Neural cell (in vitro differentiated cells): ENCODE results near the gene TFB2M. TPM values are rescaled to one million over a fixed set of nuclear protein-coding genes. Genes with fewer than 3 reads are reported as not detected.

ENCODE experiments used
- H2AFZ ChIP-seq: fragments of 200-600, 300-800 bp; sonication (generic), shearing (Covaris generic); 2 replicates; pipeline ENCODE4 v1.6.0; 2014; ENCODE audit warnings: low read depth, mild to moderate bottlenecking, antibody characterized with exemption, low read length, moderate library complexity
- H3F3A ChIP-seq: fragments of 200-600 bp; shearing (Covaris generic); 2 replicates; pipeline ENCODE4 v1.6.1; 2016; ENCODE audit warnings: mild to moderate bottlenecking, moderate library complexity, mixed read lengths, antibody characterized with exemption, low read length; ENCODE audit not compliant: insufficient read depth, poor library complexity, severe bottlenecking
- H3K27ac ChIP-seq: fragments of 200-600, 300-800 bp; sonication (generic), shearing (Covaris generic); 2 replicates; pipeline ENCODE4 v1.5.1; 2014; ENCODE audit warnings: mild to moderate bottlenecking, low read length, moderate library complexity
- H3K27me3 ChIP-seq: fragments of 300-800, 200-600 bp; sonication (generic), shearing (Covaris generic); 2 replicates; pipeline ENCODE4 v1.6.0; 2014; ENCODE audit warnings: mild to moderate bottlenecking, low read depth, low read length, moderate library complexity; ENCODE audit not compliant: insufficient read depth
- H3K36me3 ChIP-seq: fragments of 300-800, 200-600 bp; sonication (generic), shearing (Covaris generic); 2 replicates; pipeline ENCODE4 v1.5.1; 2014; ENCODE audit warnings: mild to moderate bottlenecking, antibody characterized with exemption, low read length, moderate library complexity; ENCODE audit not compliant: insufficient read depth
- H3K4me2 ChIP-seq: fragments of 300-800, 200-600 bp; sonication (generic), shearing (Covaris generic); 2 replicates; pipeline ENCODE4 v1.6.0; 2014; ENCODE audit warnings: mild to moderate bottlenecking, low read length
- H3K4me3 ChIP-seq: fragments of 300-800, 200-600 bp; sonication (generic), shearing (Covaris generic); 2 replicates; pipeline ENCODE4 v1.5.1; 2014; ENCODE audit warnings: mild to moderate bottlenecking, low read length, moderate library complexity
- H3K79me2 ChIP-seq: fragments of 200-600 bp; shearing (Covaris generic); replicated peaks from 2 replicates; pipeline ENCODE4 v1.6.0; 2014; ENCODE audit warnings: mild to moderate bottlenecking, low read length, moderate library complexity; ENCODE audit not compliant: insufficient read depth
- H3K9ac ChIP-seq: fragments of 300-800, 200-600 bp; sonication (generic), shearing (Covaris generic); 2 replicates; pipeline ENCODE4 v1.6.1; 2016; ENCODE audit warnings: mild to moderate bottlenecking, low read length, mixed read lengths
- H3K9me2 ChIP-seq: fragments of 200-600 bp; shearing (Covaris generic); 2 replicates; pipeline ENCODE4 v1.6.1; 2016; ENCODE audit warnings: mild to moderate bottlenecking, low read length, mixed read lengths; ENCODE audit not compliant: insufficient read depth
- H3K9me3 ChIP-seq: fragments of 200-600, 300-800 bp; sonication (generic), shearing (Covaris generic); 2 replicates; pipeline ENCODE4 v1.6.1; 2016; ENCODE audit warnings: mild to moderate bottlenecking, mixed run types, low read length, moderate library complexity, mixed read lengths
- H4K20me1 ChIP-seq: fragments of 200-600 bp; shearing (Covaris generic); 2 replicates; pipeline ENCODE4 v1.6.1; 2016; ENCODE audit warnings: mild to moderate bottlenecking, mixed run types; ENCODE audit not compliant: insufficient read depth
- EP300 ChIP-seq: fragments of 450-650 bp; conservative IDR thresholded peaks from 2 replicates; pipeline ENCODE4 v1.6.1; 2014; ENCODE audit warnings: antibody characterized with exemption, mild to moderate bottlenecking, moderate library complexity; ENCODE audit not compliant: poor library complexity, severe bottlenecking
- EZH2 ChIP-seq: fragments of 200-600, 300-800 bp; shearing (Covaris generic), sonication (generic); IDR thresholded peaks from 2 replicates; pipeline ENCODE4 v1.6.1; 2014; ENCODE audit warnings: antibody characterized with exemption, low read length, borderline replicate concordance, mild to moderate bottlenecking; ENCODE audit not compliant: insufficient read depth, poor library complexity, severe bottlenecking
- MXI1 ChIP-seq: fragments of 450-650 bp; conservative IDR thresholded peaks from 2 replicates; pipeline ENCODE4 v1.6.1; 2014; ENCODE audit warnings: antibody characterized with exemption, mild to moderate bottlenecking; ENCODE audit not compliant: poor library complexity, severe bottlenecking
- POLR2AphosphoS5 ChIP-seq: IDR thresholded peaks from 2 replicates; pipeline ENCODE4 v1.6.1; 2012
- RAD21 ChIP-seq: fragments of 450-650 bp; conservative IDR thresholded peaks from 2 replicates; pipeline ENCODE4 v1.6.1; 2014; ENCODE audit warnings: antibody characterized with exemption, mild to moderate bottlenecking, moderate library complexity
- REST ChIP-seq: IDR thresholded peaks from 2 replicates; pipeline ENCODE4 v1.6.1; 2012; ENCODE audit warnings: borderline replicate concordance
- SMC3 ChIP-seq: fragments of 450-650 bp; conservative IDR thresholded peaks from 2 replicates; pipeline ENCODE4 v1.6.1; 2014; ENCODE audit warnings: antibody characterized with exemption, mild to moderate bottlenecking, moderate library complexity; ENCODE audit not compliant: poor library complexity
- TAF1 ChIP-seq: IDR thresholded peaks from 2 replicates; pipeline ENCODE4 v1.6.1; 2012; ENCODE audit warnings: low read depth
- polyA plus RNA-seq: library from polyadenylated mRNA; depleted of rRNA; stranded (reverse); fragments of >200 nt; gene quantifications from 2 replicates; pipeline ENCODE4 v1.2.3, GENCODE V29; 2014
- TF ChIP-seq, protein P1 (sequence below): fragments of 450-650 bp; IDR thresholded peaks from 2 replicates; pipeline ENCODE4 v1.5.1; 2014; ENCODE audit warnings: antibody characterized with exemption, mild to moderate bottlenecking, moderate library complexity; ENCODE audit not compliant: poor library complexity, severe bottlenecking

Gene TFB2M
- polyA plus RNA-seq, 1 donor from 2014 or later = 19.2 TPM

GRCh38 chr1:246508897-246509688, 57.0 kb downstream of the TFB2M start:
- no peaks in the 10 kb centered on the region for H3K27me3 ChIP-seq
- no peaks in the 10 kb centered on the region for H3K36me3 ChIP-seq
- H3K9ac ChIP-seq = no peak overlapping the region
- no peaks in the 10 kb centered on the region for H3K79me2 ChIP-seq
- H3K4me3 ChIP-seq = no peak overlapping the region
- TF ChIP-seq, protein P1, sequence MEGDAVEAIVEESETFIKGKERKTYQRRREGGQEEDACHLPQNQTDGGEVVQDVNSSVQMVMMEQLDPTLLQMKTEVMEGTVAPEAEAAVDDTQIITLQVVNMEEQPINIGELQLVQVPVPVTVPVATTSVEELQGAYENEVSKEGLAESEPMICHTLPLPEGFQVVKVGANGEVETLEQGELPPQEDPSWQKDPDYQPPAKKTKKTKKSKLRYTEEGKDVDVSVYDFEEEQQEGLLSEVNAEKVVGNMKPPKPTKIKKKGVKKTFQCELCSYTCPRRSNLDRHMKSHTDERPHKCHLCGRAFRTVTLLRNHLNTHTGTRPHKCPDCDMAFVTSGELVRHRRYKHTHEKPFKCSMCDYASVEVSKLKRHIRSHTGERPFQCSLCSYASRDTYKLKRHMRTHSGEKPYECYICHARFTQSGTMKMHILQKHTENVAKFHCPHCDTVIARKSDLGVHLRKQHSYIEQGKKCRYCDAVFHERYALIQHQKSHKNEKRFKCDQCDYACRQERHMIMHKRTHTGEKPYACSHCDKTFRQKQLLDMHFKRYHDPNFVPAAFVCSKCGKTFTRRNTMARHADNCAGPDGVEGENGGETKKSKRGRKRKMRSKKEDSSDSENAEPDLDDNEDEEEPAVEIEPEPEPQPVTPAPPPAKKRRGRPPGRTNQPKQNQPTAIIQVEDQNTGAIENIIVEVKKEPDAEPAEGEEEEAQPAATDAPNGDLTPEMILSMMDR = no peak
- TF ChIP-seq EZH2 (no peak), TAF1 (no peak), EP300 (no peak), SMC3 (no peak), RAD21 (no peak), MXI1 (no peak), POLR2AphosphoS5 (no peak), REST (no peak)
- no peaks in the 10 kb centered on the region for H3K9me2 ChIP-seq
- no peaks in the 10 kb centered on the region for H4K20me1 ChIP-seq
- H3F3A ChIP-seq = no peaks in the 10 kb centered on the region
- no peaks in the 10 kb centered on the region for H3K9me3 ChIP-seq
- H3K27ac ChIP-seq = no peak overlapping the region
- no peak overlapping the region for H2AFZ ChIP-seq
- no peak overlapping the region for H3K4me2 ChIP-seq

- H3K9ac ChIP-seq = peak within 1 kb of the TSS; percentile 67
- H3K27me3 ChIP-seq = no peaks in the 10 kb centered on the region
- no peaks in the 10 kb centered on the region for H3K9me2 ChIP-seq
- H3K27ac ChIP-seq = peak within 1 kb of the TSS; percentile 53
- H3F3A ChIP-seq = no peaks in the 10 kb centered on the region
- peak within 1 kb of the TSS; percentile 95 for H3K4me3 ChIP-seq
- TF ChIP-seq EZH2 (no peak), TAF1 (no peak), RAD21 (peak; percentile 40), MXI1 (peak; percentile 59), EP300 (peak; percentile 9), REST (no peak), POLR2AphosphoS5 (peak; percentile 68), SMC3 (peak; percentile 33)
- TF ChIP-seq, protein P1 = peak; percentile 52
- H4K20me1 ChIP-seq = no peaks in the 10 kb centered on the region
- H3K9me3 ChIP-seq = no peaks in the 10 kb centered on the region
- H2AFZ ChIP-seq = peak within 1 kb of the TSS; percentile 68
- H3K4me2 ChIP-seq = peak within 1 kb of the TSS; percentile 67
- no peaks in the 10 kb centered on the region for H3K36me3 ChIP-seq
- no peaks in the 10 kb centered on the region for H3K79me2 ChIP-seq
These were observed 59.2 kb downstream of the TFB2M start, which contains the start of gene SMYD3 for GRCh38 chr1:246506674-246507481. SMYD3 (minus strand) TSS chr1:246507279.
